Endothelial cell of umbilical vein (primary cell): ENCODE measurements around the gene KRTAP4-4. TPM values are rescaled to one million over a fixed set of nuclear protein-coding genes. Genes with fewer than 3 reads are reported as not detected.

Experiments used
- BruUV-seq: library from RNA; stranded (reverse); fragments of 400-500 nt; replicated peaks from 2 replicates; lab custom pipeline; 2021; lab: Mats Ljungman, UMichigan
- CTCF ChIA-PET: fragments of 300-600, 350-600 bp; sonication (Branson Sonifier 250); formaldehyde crosslinking; loops from one replicate; lab custom pipeline; 2021; ENCODE audit warnings: antibody characterized with exemption, inconsistent platforms; lab: Charles Lee
- POLR2A ChIA-PET: fragments of 300-600, 350-600 bp; sonication (Branson Sonifier 250); formaldehyde crosslinking; loops from one replicate; lab custom pipeline; 2021; ENCODE audit warnings: antibody characterized with exemption, inconsistent platforms; lab: Charles Lee
- DNase-seq: peaks from one replicate; pipeline ENCODE4 v3.0.0-alpha.2; 2011; ENCODE audit warnings: low read depth, low spot score
- FAIRE-seq: peaks from 2 replicates; lab custom pipeline; 2011; peaks lifted over from hg19 to GRCh38; lab: Jason Lieb, UNC
- H2AFZ ChIP-seq: 2 replicates; pipeline ENCODE4 v1.6.0; 2012; ENCODE audit warnings: low read depth, low read length, control low read depth, inconsistent platforms
- H3K27ac ChIP-seq: 2 replicates; pipeline ENCODE4 v1.5.1; 2011; ENCODE audit warnings: low read depth, mild to moderate bottlenecking, control low read depth, low read length, moderate library complexity; ENCODE audit not compliant: insufficient read depth
- H3K27me3 ChIP-seq, 2 experiments: 2 replicates each; pipeline versions ENCODE4 v1.6.0 to v1.6.1; 2011; ENCODE audit warnings: low read length in 2 of 2, mixed read lengths in 1 of 2; ENCODE audit not compliant: control insufficient read depth in 2 of 2, insufficient read depth in 2 of 2
- H3K36me3 ChIP-seq, 2 experiments: 2 replicates in 1 of 2; 3 replicates in 1 of 2; pipeline ENCODE4 v1.5.1; 2011; ENCODE audit warnings: low read length in 2 of 2, mild to moderate bottlenecking in 1 of 2, moderate library complexity in 1 of 2; ENCODE audit not compliant: control insufficient read depth in 2 of 2, insufficient read depth in 2 of 2; ENCODE audit errors: extremely low read depth in 1 of 2
- H3K4me1 ChIP-seq: 3 replicates; pipeline ENCODE4 v1.5.1; 2011; ENCODE audit warnings: mild to moderate bottlenecking, low read length; ENCODE audit not compliant: control insufficient read depth, insufficient read depth; ENCODE audit errors: extremely low read depth
- H3K4me2 ChIP-seq: 2 replicates; pipeline ENCODE4 v1.6.1; 2011; ENCODE audit warnings: low read length, control low read depth, mixed read lengths; ENCODE audit not compliant: insufficient read depth
- H3K4me3 ChIP-seq, 3 experiments: fragments of 200-600 bp in 1 of 3; sonication (generic), shearing (Covaris generic) in 1 of 3; replicated peaks in 1 of 3; 2 replicates each; pipeline ENCODE4 v1.5.1; 2011 to 2016; ENCODE audit warnings: control low read depth in 3 of 3, low read length in 3 of 3, mild to moderate bottlenecking in 2 of 3, inconsistent platforms in 1 of 3, low read depth in 1 of 3, moderate library complexity in 1 of 3; ENCODE audit not compliant: insufficient read depth in 1 of 3
- H3K79me2 ChIP-seq: 2 replicates; pipeline ENCODE4 v1.6.0; 2012; ENCODE audit warnings: low read length, inconsistent platforms; ENCODE audit not compliant: control insufficient read depth, insufficient read depth
- H3K9ac ChIP-seq: replicated peaks from 2 replicates; pipeline ENCODE3; 2011; ENCODE audit warnings: low read length, control low read depth; ENCODE audit not compliant: insufficient read depth; ENCODE audit errors: extremely low read depth
- H3K9me1 ChIP-seq: replicated peaks from 3 replicates; pipeline ENCODE4 v1.6.0; 2011; ENCODE audit warnings: mild to moderate bottlenecking, low read length; ENCODE audit not compliant: control insufficient read depth, insufficient read depth; ENCODE audit errors: extremely low read depth
- H3K9me3 ChIP-seq: replicated peaks from 2 replicates; pipeline ENCODE4 v1.5.1; 2012; ENCODE audit warnings: low read length, inconsistent platforms; ENCODE audit not compliant: control insufficient read depth, insufficient read depth
- H4K20me1 ChIP-seq: replicated peaks from 2 replicates; pipeline ENCODE3; 2011; ENCODE audit warnings: mild to moderate bottlenecking, low read length; ENCODE audit not compliant: control insufficient read depth, insufficient read depth; ENCODE audit errors: extremely low read depth
- CTCF ChIP-seq, 2 donors: IDR thresholded peaks; 1 replicate in 1 of 2; 2 replicates in 1 of 2; pipeline ENCODE4 v1.5.1; 2011; ENCODE audit warnings: low read length in 2 of 2, mild to moderate bottlenecking in 2 of 2, moderate library complexity in 2 of 2, control low read depth in 1 of 2, inconsistent platforms in 1 of 2, low read depth in 1 of 2; ENCODE audit not compliant: insufficient read depth in 1 of 2; ENCODE audit errors: extremely low read depth in 1 of 2
- EZH2 ChIP-seq: IDR thresholded peaks from 2 replicates; pipeline ENCODE4 v1.6.1; 2012; ENCODE audit warnings: borderline replicate concordance, low read depth, mild to moderate bottlenecking, moderate library complexity, low read length, inconsistent platforms; ENCODE audit not compliant: severe bottlenecking
- FOS ChIP-seq: IDR thresholded peaks from 2 replicates; pipeline ENCODE4 v1.6.1; 2011; ENCODE audit warnings: mild to moderate bottlenecking, low read length, moderate library complexity, borderline replicate concordance; ENCODE audit not compliant: insufficient read depth
- GATA2 ChIP-seq: IDR thresholded peaks from 2 replicates; pipeline ENCODE4 v1.7.0; 2011; ENCODE audit warnings: low read depth, mild to moderate bottlenecking, moderate library complexity, mixed read lengths, low read length; ENCODE audit not compliant: insufficient read length, insufficient read depth
- JUN ChIP-seq: IDR thresholded peaks from 2 replicates; pipeline ENCODE4 v1.6.1; 2011; ENCODE audit warnings: borderline replicate concordance, low read depth; ENCODE audit not compliant: insufficient read length, insufficient read depth
- MAX ChIP-seq: IDR thresholded peaks from 2 replicates; pipeline ENCODE4 v1.6.1; 2011; ENCODE audit not compliant: insufficient read depth, insufficient read length
- MYC ChIP-seq: IDR thresholded peaks from one replicate; pipeline ENCODE4 v1.6.1; 2011; ENCODE audit warnings: mild to moderate bottlenecking, low read depth, low read length
- POLR2A ChIP-seq: IDR thresholded peaks from 2 replicates; pipeline ENCODE4 v1.6.1; 2012; ENCODE audit warnings: low read depth, mild to moderate bottlenecking, control low read depth, low read length
- POLR2AphosphoS5 ChIP-seq: IDR thresholded peaks from 2 replicates; pipeline ENCODE4 v1.6.1; 2012; ENCODE audit warnings: low read depth, mild to moderate bottlenecking, control low read depth, low read length, moderate library complexity; ENCODE audit not compliant: insufficient read depth
- dilution Hi-C: fragments of 300-500 bp; cut with MboI; formaldehyde crosslinking; loops from one replicate; pipeline ENCODE4 v1.15.0; 2019; ENCODE audit warnings: low sequenced_read_pairs; ENCODE audit not compliant: extremely low pct_ligation_motif_present
- intact Hi-C: fragments of 100-400 bp; cut with micrococcal nuclease; formaldehyde crosslinking; loops from one replicate; pipeline ENCODE4 v1.10.0; 2022
- polyA plus RNA-seq, 4 experiments: library from polyadenylated mRNA; depleted of rRNA in 3 of 4; stranded (reverse) in 3 of 4; unstranded in 1 of 4; fragments of >200 nt; gene quantifications; 2 replicates each; pipeline versions ENCODE4 v1.2.1 to v1.2.3, GENCODE V29; 2011 to 2012; ENCODE audit warnings: missing spikeins in 1 of 4
- total RNA-seq: library from RNA; stranded (reverse); gene quantifications from 2 replicates; pipeline ENCODE4 v1.2.3, GENCODE V29; 2021

The KRTAP4-4 gene
- total and polyA plus RNA-seq, 2 donors (not counting 3 experiments of a cell fraction or from before 2014, with no cell fraction given) = not detected

GRCh38 chr17:41150026-41150425 lies 10.5 kb downstream of the KRTAP4-4 start:
- intact Hi-C loops = no loop called here
- ChIA-PET CTCF (no interaction called here), POLR2A (no interaction called here)
- dilution Hi-C loops = no loop called here
- no peak for FAIRE-seq
- H3K4me2 ChIP-seq = no peak overlapping the region
- no peaks in the 10 kb centered on the region for H3K9me3 ChIP-seq
- no peaks in the 10 kb centered on the region for H4K20me1 ChIP-seq
- H3K27ac ChIP-seq = no peak overlapping the region
- no peaks in the 10 kb centered on the region for H3K4me1 ChIP-seq
- H3K79me2 ChIP-seq = no peaks in the 10 kb centered on the region
- no peak overlapping the region for H3K4me3 ChIP-seq
- TF ChIP-seq JUN (no peak), EZH2 (no peak), POLR2A (no peak), MYC (no peak), FOS (no peak), MAX (no peak), GATA2 (no peak)
- BruUV-seq = no TSS peak
- no peak for DNase-seq
- H3K27me3 ChIP-seq = no peaks in the 10 kb centered on the region
- no peak overlapping the region for H3K9ac ChIP-seq
- H2AFZ ChIP-seq = no peak overlapping the region
- no peaks in the 10 kb centered on the region for H3K9me1 ChIP-seq
- H3K36me3 ChIP-seq = no peaks in the 10 kb centered on the region

GRCh38 chr17:41149652-41149985 lies 10.9 kb downstream of the KRTAP4-4 start, which contains the start of gene KRTAP4-5:
Gene KRTAP4-5, minus strand, starts transcription at chr17:41149825. Its CDS starts 58 bp downstream, at chr17:41149767.
- Histone ChIP-seq H3K36me3 (no peaks in the 10 kb centered on the region), H2AFZ (no peak within 1 kb of the TSS), H3K9ac (no peak within 1 kb of the TSS), H3K4me3 (no peak within 1 kb of the TSS), H3K4me1 (no peaks in the 10 kb centered on the region), H3K27me3 (no peaks in the 10 kb centered on the region), H3K79me2 (no peaks in the 10 kb centered on the region), H4K20me1 (no peaks in the 10 kb centered on the region), H3K9me1 (no peaks in the 10 kb centered on the region), H3K9me3 (no peaks in the 10 kb centered on the region), H3K27ac (no peak within 1 kb of the TSS), H3K4me2 (no peak within 1 kb of the TSS)
- dilution Hi-C loops (no loop called here), intact Hi-C loops (no loop called here)
- no TSS peak for BruUV-seq
- ChIA-PET CTCF (no interaction called here), POLR2A (no interaction called here)
- no peak for DNase-seq
- TF ChIP-seq CTCF (IDR thresholded peaks at IDR 0.05; ENCODE audit: extremely low read depth in 1 of 2, insufficient read depth in 1 of 2, low read depth in 1 of 2, low read length in 2 of 2) = no peak
- TF ChIP-seq EZH2 = no peak
- TF ChIP-seq POLR2AphosphoS5 = no peak
- TF ChIP-seq JUN = no peak
- TF ChIP-seq MAX = no peak
- no peak for TF ChIP-seq FOS
- TF ChIP-seq POLR2A = no peak
- no peak for TF ChIP-seq MYC
- TF ChIP-seq GATA2 = no peak
- FAIRE-seq = no peak
